Stimulated activated CD8-positive, alpha-beta memory T cell treated with anti-CD3 and anti-CD28 coated beads, Interleukin-12 subunit alpha, Interleukin-12 subunit beta, amount 100 ng/mL, for 1 hour (primary cell): ENCODE data around the gene ARL3.

Experiments
- DNase-seq: peaks from one replicate; pipeline ENCODE4 v3.0.0-alpha.2; 2020; ENCODE audit warnings: low read depth

The ARL3 gene

GRCh38 chr10:102650655-102651454 lies 63.3 kb downstream of the ARL3 start:
- no peak for DNase-seq

GRCh38 chr10:102649797-102650654 lies 64.2 kb downstream of the ARL3 start:
- no peak for DNase-seq

DNA sequence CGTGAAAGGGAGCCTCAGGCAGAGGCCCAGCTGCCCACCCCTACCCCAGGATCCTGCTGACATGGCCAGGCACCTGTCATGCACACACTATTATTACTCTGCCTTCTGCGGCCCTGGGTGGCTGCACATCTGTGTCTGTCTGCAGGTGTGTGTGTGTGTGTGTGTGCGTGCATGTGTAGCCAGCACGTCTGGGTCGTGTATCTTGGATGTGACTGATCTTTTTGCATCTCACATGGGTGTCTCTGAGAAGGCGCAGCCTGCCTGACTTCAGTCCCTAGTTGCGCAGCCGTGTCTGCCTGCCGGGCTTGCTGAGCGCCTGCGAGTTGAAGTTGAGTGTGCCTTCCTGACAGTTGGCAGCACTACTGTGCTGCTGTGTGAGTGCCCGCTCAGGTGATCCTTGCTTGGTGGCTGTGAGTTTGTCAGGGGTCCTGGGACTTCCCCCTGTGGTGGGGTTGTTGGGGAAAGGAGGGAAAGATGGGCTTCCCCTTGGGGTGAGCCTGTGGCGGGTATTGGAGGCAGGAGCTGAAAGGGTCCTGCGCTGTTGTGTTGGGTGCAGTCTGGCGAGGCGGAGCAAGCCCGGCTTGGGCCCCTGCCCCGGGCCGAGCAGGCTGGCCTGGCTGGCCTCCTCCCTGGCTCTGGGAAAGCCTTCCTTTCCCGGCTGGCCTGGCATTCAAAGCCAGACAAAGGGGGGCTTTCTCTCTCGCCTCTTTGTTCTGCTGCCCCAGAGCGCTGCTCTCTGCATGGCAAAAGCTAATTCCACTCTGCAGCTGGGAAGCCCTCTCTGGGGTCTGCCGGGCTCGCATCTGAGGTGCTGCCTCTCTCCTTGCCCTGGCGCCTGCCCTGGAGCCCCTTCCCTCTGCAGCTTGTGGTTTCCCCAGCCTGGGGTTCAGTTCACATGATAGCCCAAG lies 65.1 kb downstream of the ARL3 start:
- no peak for DNase-seq

- no peak for DNase-seq
These were observed 65.8 kb downstream of the ARL3 start for GRCh38 chr10:102648269-102648888.

DNA sequence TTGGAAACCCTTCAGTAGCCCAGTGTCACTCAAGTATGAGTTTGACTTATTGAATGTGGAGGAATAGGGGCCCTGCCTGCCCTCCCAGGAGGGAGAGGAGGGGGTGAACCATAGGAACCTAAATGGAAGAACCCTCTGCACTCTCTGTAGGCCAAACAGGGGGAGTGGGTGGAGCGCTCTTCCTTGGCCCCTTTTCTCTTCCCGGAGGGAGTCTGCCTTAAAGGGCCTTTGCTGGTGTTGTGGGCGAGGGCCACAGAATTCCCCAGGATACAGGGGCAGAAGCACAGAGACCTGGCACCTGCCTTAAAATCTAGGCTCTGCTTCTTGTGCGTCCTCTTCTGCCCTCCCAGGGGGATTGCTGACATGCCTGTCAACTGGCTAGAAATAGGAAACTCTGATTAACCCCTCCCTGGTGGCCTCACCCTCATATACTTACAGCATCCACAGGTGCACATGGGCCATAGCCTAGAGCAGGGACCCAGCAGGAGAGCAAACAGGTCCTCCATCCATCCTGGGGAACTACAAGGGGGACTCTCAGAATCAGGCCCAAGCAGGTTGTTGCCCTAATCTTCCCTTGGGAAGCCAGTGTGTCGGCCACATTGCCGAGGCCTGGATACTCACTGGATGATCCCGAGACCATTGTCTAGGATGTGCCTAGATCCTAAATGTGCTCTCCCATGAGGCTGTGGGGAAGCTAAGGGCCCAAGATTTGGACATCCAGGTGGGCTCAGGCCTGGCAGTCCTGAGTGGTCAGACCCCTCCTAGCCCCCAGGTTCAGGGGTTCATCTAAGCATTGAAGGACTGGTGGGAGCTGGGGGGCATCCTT lies 66.5 kb downstream of the ARL3 start:
- no peak for DNase-seq

DNA sequence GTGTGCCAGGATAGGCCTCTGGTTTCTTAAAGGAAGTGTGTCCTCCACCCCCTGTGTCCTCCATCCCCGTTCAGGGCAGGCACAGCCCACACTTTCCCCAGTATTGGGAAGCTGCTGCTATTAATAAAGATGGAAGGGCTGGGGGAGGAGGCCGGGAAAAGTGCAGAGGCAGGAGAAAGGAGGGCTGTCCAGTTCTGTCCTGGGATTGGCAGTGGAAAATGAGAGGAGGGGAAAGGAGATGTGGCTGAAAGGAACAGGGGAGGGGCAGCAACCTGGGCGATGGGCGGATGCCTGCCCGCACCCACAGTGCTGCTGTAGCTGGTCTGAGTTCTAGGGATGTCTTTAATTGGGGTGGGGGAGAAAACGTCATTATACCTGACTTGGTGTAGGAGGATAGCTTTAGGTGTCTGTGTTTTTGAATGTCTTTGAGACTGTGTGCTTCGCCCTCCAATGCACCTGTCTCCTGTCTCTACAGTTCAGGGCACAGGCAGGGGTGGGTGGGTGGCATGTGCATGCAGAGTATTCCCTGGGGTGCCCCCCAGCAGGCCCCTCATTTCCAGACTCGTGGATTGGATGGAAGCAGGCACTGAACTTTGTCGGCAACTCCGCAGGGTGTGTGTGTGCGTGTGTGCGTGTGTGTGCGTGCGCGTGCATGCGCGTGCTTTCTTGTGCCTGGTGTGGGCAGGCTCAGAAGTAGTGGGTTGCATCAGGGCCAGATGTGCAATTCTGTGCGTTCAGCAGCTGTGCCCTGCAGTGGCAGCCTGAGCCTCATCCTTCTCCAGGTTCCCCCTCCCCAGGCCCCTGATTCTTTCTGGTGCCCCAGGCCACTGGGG lies 67.4 kb downstream of the ARL3 start:
- DNase-seq: no peak

GRCh38 chr10:102645741-102646609 lies 68.2 kb downstream of the ARL3 start:
- peak; percentile 54 for DNase-seq

DNA sequence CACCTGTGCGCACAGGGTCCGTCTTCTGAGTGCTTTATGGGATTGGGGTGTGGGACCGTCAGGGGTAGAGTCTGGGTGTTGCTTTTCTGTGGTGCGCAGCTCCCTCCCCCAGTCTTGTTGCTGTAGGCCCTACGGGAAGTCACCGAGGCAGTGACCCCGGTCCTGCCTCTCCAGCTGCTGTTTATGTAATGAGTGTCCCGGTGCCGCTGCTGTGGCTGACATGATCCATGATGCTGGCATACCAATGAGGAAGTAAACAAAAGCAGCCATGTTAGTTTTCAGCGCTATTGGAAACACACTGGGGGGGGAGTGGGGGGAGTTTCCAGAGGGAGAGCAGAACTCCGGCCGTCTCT lies 68.8 kb downstream of the ARL3 start:
- DNase-seq: no peak

- peak; percentile 61 for DNase-seq
These were observed 69.4 kb downstream of the ARL3 start for GRCh38 chr10:102644646-102645387.

DNA sequence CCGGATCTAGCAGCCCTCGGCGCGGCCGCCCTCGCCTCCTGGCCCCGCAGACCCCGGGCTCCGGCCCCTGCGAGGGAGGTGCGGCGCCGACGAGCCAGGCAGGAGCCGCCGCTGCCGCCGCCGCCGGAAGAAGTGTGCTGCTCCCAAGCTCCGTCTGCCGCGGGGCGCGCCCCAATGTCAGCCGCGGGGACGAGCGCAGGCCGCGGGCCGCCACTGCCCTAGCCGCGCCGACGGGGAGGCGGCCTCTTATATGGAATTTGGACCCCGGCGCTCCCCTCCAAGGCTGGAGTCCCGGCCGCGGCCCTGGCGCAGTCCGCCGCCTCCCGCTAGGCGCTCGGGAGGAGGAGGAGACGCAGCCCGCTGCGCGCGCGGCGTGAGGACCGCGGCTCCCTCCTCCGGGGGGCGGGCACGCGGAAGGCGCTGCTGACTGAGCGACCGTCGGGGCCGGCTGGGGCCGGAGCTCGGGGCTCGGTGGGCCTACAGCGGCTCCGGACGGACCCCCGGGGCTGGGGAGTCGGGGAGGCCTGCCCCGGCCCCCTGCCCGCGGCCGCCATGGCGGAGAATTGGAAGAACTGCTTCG lies 70.0 kb downstream of the ARL3 start, which contains the start of gene TRIM8:
TSS of gene TRIM8 (plus strand) at position 414 of the 580 bp plus-strand sequence. CDS start at position 553, 139 bp downstream.
- peak; percentile 42 for DNase-seq

DNA sequence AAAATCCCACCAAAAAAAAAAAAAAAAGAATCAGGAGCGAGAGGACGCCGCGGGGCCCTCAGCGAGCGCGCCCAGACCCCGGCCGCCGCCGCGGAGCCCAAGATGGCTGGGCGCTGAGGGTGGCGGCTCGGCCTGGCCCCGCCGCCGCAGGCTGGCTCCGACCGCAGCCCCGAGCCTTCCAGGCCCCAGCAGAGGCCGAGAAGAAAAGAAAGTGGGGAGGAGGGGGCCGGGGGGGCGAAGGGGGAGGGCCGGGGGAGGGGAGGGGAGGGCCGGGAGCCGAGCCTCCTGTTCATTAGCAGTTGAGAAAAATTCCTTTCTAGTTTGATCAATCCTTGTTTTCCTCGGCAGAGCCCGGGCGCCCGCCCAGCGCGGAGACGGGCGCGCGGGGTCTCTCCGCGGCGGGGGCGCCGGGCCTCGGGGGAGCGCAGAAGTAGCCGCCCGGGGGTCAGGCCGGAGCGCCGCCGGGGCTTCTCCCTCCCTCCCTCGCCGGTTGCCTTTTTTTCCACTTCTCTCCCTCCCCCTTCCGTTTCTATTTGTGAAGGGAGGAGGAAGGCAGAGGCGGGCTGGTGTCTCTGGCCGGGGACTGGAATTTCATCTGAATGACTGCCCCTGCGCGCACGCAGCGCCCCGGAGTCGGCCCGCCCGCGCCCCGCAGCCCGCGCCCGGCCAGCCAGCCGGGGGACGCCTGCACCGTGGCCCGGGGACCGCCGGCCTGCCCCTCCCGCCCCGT lies 70.7 kb downstream of the ARL3 start:
- DNase-seq: no peak

GRCh38 chr10:102642736-102643335 lies 71.4 kb downstream of the ARL3 start:
- DNase-seq: no peak

GRCh38 chr10:102641880-102642735 lies 72.1 kb downstream of the ARL3 start:
- DNase-seq: peak; percentile 97

DNA sequence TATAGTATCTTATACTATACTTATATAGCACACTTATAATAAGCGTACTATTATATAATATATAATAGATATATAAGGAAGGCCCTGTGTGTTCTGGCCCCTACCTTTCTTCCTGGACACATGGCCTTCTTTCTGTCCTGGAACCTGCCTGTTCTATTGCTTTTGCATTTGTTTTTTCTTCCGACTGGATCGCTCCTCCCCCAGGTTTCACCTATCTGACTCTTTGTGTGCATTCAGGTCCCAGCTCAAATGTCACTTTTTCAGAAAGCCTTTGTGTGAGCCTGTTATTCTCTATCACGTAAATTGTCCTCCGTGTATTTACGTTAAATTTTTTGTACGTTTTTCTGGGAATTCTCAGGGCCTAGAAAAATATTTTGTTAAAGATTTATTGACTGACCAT lies 72.8 kb downstream of the ARL3 start:
- DNase-seq: no peak

GRCh38 chr10:102639537-102639936 lies 74.7 kb downstream of the ARL3 start:
- DNase-seq: no peak

DNA sequence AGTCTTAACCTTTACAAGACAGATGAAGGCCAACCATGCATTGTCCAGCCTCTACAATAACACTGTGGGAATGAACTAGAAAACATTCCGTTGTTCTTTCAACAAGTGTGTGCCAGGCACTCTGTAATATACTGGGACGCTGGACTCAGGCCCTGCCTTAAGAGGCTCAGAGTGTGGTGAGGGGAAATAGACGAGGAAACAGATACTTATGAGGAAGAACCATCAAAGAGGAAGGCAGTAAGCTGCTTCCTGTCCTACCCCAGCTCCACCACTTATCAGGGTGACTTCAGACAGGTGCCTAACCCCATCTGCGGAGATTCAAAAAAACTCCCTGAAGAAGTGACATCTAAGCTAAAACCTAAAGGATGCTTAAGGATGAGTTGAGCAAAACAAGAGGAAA lies 78.8 kb downstream of the ARL3 start:
- DNase-seq: no peak
